DLD1 (cell line): ENCODE measurements around the gene EIF2S3B.
"Not testable (repeated sequence)": the region's sequence is repeated elsewhere in the genome, so short reads cannot be mapped to it uniquely, and the experiment has no call there.

Source experiments
- in situ Hi-C: cut with HindIII; loops from 2 replicates; pipeline ENCODE4 v1.10.0; 2017; ENCODE audit warnings: low sequenced_read_pairs

Gene EIF2S3B

DNA sequence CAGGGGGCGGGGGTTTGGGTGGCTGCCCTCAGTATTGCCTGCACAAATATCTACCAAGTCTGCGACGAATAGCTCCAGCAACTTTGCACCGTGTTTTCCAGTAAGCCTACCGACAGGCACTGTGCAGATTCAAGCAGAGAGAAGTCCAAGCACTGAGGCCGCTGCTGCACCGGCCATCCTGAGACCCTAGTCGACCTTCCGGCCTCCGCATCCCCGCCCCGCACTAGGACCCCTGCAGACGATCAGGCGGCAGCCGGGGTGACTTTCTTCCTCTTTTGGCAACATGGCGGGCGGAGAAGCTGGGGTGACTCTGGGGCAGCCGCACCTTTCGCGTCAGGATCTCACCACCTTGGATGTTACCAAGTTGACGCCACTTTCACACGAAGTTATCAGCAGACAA is at the start of gene EIF2S3B:
TSS of gene EIF2S3B (plus strand) at position 271 of the 400 bp plus-strand sequence. CDS start at position 284, 13 bp downstream.
- in situ Hi-C loops = no loop called here

DNA sequence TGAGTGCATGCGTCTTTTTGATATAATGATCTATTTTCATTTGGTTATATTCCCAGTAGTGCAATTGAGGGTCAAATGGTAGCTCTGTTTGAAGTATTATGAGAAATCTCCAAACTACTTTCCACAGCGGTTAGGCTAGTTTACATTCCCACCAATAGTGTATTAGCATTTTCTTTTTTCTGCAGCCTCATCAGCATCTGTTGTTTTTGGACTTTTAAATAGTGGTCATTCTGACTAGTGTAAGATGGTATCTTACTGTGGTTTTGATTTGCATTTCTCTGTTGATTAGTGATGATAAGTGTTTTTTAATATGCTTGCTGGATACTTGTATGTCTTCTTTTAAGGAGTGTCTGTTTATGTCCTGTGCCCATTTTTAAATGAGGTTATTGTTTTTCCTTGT is 48.8 kb upstream of the EIF2S3B start:
- in situ Hi-C loops = loop anchor here (25.0 kb wide), 1 partner anchor 95 kb away; no protein-coding TSS in a partner anchor

DNA sequence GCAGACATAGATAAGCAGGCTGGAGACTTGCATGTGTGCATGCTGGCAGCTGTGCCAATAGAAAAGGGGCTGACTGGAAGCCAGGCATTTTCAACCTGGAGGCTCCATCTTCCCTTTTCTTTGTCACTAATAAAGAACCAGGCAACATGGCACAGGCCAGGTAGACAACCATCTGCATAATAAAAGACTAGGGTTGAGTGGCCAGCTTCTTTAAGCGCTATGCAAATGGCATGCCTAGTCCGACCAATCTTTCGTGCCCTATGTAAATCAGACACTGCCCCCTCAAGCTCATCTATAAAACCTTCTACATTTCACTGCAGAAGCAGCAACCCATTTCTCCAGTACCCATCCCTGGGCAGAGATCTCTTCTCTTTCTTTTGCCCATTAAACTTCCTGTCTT is 47.9 kb upstream of the EIF2S3B start:
- in situ Hi-C loops = loop anchor here (25.0 kb wide), 1 partner anchor 95 kb away; no protein-coding TSS in a partner anchor

DNA sequence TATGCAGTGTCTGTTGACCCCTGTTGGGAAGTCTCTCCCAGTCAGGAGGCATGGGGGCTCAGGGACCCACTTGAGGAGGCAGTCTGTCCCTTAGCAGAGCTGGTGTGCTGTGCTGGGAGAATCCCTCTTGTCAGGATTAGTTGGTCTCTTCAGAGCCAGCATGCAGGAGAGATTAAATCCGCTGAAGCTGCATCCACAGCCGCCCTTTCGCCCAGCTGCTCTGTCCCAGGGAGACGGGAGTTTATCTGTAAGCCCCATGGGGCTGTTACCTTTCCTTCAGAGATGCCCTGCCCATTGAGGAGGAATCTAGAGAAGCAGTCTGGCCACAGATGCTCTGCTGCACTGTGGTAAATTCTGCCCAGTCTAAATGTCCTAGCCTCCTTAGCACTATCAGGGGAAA is 39.4 kb upstream of the EIF2S3B start:
- in situ Hi-C loops = loop anchor here (25.0 kb wide), 1 partner anchor 104 kb away; no protein-coding TSS in a partner anchor

DNA sequence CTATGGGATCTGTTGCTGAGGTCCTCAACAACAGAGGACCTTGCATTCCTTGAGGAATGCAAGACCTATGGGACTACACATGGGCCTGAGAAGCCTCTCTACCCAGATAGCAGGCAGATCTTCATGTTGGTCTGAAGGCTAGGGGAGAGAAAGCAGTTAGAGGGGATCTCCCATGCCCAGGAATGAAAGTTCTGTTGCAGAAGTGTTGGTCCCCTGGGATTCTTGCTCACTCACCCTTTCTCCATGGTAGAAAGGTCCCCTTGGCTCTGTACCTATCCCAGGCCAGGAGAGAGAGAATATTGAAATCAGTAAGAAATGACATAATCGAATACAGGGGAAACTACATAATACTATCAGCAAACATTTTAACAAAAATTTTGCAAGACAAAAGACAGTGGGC is 36.0 kb upstream of the EIF2S3B start:
- in situ Hi-C loops = loop anchor here (25.0 kb wide), 1 partner anchor 107 kb away; no protein-coding TSS in a partner anchor

DNA sequence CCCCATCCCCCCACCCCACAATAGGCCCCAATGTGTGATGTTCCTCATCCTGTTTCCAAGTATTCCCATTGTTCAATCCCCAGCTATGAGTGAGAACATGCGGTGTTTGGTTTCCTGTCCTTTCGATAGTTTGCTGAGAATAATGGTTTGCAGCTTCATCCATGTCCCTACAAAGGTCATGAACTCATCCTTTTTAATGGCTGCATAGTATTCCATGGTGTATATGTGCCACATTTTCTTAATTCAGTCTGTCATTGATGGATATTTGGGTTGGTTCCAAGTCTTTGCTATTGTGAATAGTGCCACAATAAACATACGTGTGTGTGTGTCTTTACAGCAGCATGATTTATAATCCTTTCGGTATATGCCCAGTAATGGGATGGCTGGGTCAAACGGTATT is 32.9 kb upstream of the EIF2S3B start:
- in situ Hi-C loops = loop anchor here (25.0 kb wide), 1 partner anchor 111 kb away; no protein-coding TSS in a partner anchor

DNA sequence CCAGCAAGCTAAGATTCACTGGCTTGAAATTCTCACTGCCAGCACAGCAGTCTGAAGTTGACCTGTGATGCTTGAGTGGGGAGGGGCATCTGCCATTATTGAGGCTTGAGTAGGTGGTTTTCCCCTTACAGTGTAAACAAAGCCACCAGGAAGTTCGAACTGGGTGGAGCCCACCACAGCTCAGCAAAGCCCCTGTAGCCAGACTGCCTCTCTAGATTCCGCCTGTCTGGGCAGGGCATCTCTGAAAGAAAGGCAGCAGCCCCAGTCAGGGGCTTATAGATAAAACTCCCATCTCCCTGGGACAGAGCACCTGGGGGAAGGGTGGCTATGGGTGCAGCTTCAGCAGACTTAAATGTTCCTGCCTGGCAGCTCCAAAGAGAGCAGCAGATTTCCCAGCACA is 23.8 kb upstream of the EIF2S3B start:
- in situ Hi-C loops = not testable (repeated sequence)

DNA sequence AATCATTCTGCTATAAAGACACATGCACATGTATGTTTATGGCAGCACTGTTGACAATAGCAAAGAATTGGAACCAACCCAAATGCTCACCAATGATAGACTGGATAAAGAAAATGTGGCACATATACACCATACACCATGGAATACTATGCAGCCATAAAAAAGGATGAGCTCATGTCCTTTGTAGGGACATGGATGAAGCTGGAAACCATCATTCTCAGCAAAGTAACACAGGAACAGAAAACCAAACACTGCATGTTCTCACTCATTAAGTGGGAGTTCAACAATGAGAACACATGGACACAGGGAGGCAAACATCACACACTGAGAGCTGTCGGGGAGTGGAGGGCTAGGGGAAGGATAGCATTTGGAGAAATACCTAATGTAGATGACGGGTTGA is 18.4 kb upstream of the EIF2S3B start:
- in situ Hi-C loops = not testable (repeated sequence)

DNA sequence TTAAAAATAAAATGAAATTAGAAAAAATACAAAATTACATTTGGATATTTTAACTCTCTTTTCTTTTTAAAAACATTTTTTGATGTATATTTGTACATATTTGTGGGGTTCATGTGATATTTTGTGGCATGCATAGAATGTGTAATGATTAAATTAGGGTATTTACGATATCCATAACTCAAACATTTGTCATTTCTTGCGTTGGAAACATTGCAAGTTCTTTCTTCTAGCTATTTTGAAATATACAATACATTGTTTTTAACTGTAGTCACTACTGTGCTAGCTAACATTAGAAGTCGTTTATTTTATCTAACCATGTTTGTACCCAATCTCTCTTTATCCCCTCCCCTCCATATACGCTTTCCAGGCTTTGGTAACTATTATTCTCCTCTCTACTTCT is 13.9 kb upstream of the EIF2S3B start:
- in situ Hi-C loops = no loop called here

DNA sequence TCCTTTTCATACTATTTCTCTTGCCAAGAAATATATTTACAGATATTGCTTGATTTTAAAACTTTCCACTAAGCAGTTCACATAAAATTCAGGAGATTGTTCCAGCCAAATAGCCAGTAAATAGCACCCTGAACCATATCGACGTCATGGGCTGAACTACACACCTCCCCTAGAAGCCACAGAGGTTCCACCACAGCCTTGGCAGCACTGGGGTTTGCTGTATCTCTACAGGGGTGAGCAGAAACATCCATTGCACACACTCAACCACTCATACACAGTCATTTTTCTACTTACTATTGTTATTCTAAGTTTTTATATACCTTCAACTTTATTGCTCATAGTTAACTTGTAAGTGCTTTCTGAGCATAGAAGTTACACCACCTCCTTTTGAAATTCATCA is 8.1 kb upstream of the EIF2S3B start:
- in situ Hi-C loops = no loop called here

DNA sequence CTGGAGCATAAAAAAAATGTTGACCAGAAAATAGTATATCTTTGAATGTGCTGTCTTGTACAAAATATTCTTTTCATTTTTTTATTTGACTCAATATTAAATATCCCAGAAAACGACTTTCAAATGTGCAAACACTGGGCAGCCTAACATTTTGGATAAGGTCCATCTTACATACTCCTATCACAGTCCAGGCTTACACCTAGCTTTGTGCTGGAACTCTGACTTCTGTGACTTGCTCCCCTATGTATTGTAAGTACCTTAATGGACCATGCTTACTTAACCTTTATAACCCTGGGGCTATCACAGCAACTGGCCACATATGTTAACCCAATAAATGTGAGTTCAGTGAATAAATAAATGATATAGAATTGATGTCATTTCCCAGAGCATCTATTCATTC is 7.6 kb upstream of the EIF2S3B start:
- in situ Hi-C loops = no loop called here

DNA sequence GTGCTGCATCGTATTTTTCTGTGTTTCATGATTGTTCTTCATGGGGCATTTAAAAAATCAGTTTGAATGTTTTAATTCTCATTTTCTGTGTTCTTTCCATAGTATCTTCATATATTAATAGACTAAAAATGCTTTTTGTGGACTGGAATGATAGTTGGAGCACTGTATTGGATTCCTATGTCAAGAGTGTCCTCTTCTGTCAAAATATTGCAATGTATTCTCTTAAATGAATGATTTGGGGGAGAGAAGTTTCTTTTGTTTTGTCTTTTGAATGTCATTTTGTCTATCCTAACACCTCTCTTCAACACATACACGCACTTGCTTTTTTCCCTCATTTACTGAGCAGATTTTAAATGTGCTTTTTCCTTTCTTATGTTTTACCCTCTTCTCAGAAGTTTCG is 4.7 kb upstream of the EIF2S3B start:
- in situ Hi-C loops = no loop called here

DNA sequence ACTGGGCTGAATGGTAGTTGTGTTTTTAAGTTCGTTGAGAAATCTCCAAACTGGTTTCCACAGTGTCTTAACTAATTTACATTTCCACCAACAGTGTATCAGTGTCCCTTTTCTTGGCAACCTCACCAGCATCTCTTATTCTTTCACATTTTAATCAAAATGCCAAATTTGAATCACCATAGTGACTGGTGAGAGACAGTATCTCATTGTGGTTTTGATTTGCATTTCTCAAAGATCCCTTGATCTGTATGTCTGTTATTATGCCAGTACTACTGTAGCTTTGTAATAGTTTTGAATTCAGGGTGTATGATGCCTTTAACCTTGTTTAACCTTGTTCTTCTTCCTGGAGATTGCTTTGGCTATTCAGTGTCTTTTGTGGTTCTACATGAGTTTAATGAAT is 2.2 kb upstream of the EIF2S3B start:
- in situ Hi-C loops = no loop called here

DNA sequence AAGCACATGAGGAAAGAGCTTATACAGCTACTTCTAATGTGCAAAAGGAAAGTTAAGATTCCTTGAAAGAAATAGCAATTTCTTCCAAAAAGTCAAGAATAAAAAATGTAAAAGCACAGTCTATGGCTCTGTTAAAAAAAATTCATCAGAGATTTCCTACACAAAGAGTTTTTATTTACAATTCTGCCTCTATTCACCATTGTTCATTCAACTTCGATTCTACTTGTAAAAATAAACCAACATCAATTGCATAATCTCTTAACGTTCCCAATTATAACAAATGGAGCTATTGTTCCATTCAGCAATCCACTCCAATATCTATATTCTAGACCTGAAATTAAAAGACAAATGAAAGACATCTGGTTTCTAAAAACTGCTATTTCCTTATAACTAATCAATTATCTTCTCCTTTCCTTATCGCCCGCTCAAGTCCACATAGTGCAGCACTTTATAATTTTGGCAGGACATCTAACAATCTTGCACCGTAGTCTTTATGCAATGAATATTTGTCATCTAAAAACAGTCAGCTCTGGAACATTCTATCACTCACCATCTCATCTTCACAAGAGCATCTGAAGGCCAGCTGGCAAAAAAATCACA is 6.2 kb downstream of the EIF2S3B start:
- in situ Hi-C loops = no loop called here

DNA sequence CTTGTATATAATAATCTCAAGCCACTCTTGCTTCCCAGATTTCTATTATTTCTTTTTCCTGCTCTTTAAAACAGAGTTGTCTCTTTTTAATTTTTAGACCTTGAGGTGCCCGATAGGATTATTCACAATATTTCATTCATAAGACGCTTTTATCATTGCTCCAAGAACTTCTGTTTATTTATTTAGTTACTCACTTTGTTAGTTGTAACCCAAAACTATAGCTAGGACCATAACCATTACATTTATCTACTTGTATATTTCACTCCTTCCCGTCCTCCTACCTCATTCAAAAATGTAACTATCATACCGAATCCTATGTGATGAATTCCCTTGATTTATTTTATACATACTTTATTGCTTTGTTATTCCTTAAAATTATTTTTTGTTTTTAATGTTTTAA is 7.1 kb downstream of the EIF2S3B start:
- in situ Hi-C loops = no loop called here

DNA sequence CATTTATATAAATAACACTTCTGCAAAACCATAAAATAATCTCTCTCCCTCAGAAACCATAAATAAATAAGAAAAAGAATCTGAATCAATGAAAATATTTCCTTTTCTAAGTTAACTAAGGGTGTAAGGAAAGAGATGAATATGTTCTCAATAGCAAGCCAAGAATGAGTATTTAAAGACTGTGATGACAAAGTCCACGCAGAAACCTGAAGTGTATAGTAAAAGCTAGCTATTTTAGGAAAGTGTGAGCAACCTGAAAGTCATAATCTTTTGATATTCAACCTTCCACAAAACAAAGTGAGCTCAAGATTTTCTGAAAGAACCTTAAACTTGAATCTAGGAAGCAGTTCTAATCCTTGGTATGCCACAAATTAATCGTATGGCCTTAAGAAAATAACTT is 15.9 kb downstream of the EIF2S3B start:
- in situ Hi-C loops = no loop called here

DNA sequence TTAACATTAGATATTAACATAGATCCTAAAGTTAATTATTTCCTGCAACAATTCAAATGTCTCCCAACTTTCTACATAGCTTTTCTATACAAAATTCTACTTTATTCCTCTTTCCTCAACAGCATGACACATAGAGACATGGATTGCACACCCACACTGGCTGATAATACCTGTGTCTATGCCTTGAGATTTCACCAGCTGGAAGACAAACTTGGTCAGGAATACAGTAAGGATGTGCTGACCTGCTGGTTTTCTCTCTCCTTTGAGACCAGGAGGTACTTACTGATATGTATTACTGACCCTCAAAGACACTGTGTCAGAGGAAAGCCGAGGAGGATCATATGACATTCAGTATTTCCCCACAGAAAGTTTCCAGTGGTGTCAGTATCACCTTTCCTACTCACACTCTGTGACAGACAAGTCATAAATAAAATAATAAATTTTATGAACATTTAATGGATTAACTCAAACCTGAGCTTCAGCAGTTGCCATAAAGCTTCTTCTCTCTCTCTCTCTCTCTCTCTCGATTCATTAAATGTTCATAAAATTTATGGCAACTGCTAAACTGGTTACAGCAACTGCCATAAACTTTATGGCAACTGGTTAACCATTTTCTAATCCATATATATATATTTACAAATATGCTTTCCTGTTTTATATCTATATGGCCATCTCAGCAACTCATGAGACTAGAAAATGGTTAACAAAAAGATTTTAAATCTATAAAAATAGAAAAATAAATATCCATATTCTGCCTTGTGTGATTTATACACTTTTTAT is 22.7 kb downstream of the EIF2S3B start:
- in situ Hi-C loops = no loop called here

DNA sequence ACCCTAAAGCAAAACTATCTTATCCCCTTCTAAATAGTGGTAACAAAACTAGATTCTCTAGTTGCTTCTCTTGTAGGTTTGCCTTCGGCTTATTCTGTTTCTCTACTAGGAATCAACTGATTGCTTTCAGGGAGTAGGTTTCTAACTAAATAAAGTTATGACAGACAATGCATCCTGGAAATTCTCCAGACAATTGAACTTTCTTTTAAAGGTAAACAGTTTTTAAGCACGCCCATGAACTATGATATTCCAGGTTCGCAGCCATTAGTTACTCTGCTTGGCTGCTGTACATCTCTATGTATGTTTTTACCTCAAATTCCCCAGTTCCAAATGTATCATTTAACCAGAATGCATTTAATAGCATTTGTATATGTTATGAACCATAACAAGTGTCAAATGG is 23.9 kb downstream of the EIF2S3B start:
- in situ Hi-C loops = no loop called here

DNA sequence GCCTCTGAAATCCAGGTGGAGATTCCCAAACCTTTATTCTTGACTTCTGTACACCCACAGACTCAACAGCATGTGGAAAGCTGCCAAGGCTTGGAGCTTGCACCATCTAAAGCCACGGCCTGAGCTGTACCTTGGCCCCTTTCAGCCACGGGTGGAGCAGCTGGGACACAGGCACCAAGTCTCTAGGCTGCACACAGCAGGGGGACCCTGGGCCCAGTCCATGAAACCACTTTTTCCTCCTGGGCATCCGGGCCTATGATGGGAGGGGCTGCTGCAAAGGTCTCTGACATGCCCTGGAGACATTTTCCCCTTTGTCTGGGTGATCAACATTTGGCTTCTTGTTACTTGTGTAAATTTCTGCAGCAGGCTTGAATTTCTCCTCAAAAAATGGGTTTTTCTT is 32.0 kb downstream of the EIF2S3B start:
- in situ Hi-C loops = no loop called here

DNA sequence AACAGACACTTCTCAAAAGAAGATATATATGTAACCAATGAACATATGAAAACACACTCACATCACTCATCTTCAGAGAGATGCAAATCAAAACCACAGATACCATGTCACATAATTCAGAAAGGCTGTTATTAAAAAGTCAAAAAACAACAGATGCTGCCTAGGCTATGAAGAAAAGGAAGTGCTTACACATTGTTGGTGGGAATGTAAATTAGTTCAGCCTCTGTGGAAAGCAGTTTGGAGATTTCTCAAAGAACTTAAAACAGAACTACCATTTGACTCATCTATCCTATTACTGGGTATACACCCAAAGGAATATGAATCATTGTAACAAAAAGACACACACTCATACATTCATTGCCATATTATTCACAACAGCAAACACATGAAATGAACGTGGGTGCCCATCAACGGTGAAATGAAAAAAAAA is 35.1 kb downstream of the EIF2S3B start:
- in situ Hi-C loops = no loop called here

DNA sequence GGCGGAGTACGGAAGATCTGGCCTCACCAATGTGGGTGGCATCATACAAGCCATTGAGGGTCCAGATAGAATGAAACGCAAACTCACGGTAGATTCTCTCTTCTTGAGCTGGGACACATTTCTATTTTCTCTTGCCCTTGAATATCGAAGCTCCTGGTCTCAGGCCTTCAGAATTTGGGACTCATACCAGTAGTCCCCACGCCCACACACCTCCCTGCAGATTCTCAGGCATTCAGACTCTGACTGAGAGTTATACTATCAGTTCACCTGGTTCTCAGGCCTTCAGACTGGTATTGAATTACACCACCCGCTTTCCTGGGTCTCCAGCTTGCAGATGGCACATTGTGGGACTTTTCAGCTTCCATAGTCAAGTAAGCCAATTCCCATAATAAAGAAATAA is 37.8 kb downstream of the EIF2S3B start:
- in situ Hi-C loops = no loop called here

DNA sequence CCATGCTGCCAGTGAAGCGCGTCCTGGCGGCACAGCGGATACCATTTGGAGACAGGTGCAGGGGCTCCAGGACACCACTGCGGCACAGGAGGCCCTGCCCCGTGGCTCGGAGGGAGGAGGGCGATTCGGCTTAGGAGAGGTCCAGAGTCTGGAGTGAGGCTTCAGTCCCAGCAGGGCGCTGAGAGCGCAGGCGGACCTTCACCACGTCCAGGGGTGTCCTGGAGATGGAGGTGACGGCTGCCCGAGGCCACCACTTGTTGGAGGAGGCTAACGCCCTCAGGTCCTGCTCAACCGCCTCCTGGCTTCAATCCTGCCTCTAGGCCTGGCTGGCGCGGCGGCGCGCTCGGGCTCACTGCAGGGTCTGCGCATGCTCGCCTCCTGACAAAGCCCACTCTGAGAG is 45.7 kb downstream of the EIF2S3B start:
- in situ Hi-C loops = no loop called here
